Esophagus mucosa (tissue), 1 donor: ENCODE data around the gene ANKRD11. TPM values are rescaled to one million over a fixed set of nuclear protein-coding genes. Genes with fewer than 3 reads are reported as not detected.
"Not testable (repeated sequence)": the region's sequence is repeated elsewhere in the genome, so short reads cannot be mapped to it uniquely, and the experiment has no call there.

Experiments used
- ATAC-seq: fragments of 200-7000 bp; cut with Tn5 transposase; one replicate; pipeline ENCODE4 v1.9.1; 2020
- total RNA-seq: library from RNA; stranded (reverse); gene quantifications from one replicate; pipeline ENCODE4 v1.2.4, GENCODE V29; 2023
- donor health status: DM: yes; HTN: yes; CAD: no.

The ANKRD11 gene
- total RNA-seq, 1 donor from 2014 or later = 81.1 TPM

- peak; percentile 37 for ATAC-seq
These were observed 176.0 kb downstream of the ANKRD11 start for GRCh38 chr16:89314357-89314756.

GRCh38 chr16:89313583-89313982 is 176.8 kb downstream of the ANKRD11 start:
- no peak for ATAC-seq

- no peak for ATAC-seq
These were observed 177.6 kb downstream of the ANKRD11 start for GRCh38 chr16:89312598-89313299.

GRCh38 chr16:89312194-89312593 is 178.2 kb downstream of the ANKRD11 start:
- ATAC-seq = peak; percentile 47

GRCh38 chr16:89311636-89312035 is 178.7 kb downstream of the ANKRD11 start:
- no peak for ATAC-seq

GRCh38 chr16:89309438-89310122 is 180.8 kb downstream of the ANKRD11 start:
- no peak for ATAC-seq

- ATAC-seq = no peak
These were observed 181.7 kb downstream of the ANKRD11 start for GRCh38 chr16:89308391-89309333.

- no peak for ATAC-seq
These were observed 182.9 kb downstream of the ANKRD11 start for GRCh38 chr16:89307421-89307805.

- ATAC-seq = not testable (repeated sequence)
These were observed 183.6 kb downstream of the ANKRD11 start for GRCh38 chr16:89306457-89307420.

GRCh38 chr16:89304941-89305705 is 185.2 kb downstream of the ANKRD11 start:
- ATAC-seq = no peak

GRCh38 chr16:89304181-89304851 is 186.0 kb downstream of the ANKRD11 start:
- ATAC-seq = no peak

GRCh38 chr16:89303617-89304016 is 186.7 kb downstream of the ANKRD11 start:
- no peak for ATAC-seq

- ATAC-seq = no peak
These were observed 189.4 kb downstream of the ANKRD11 start for GRCh38 chr16:89300976-89301360.

GRCh38 chr16:89300311-89300975 is 189.9 kb downstream of the ANKRD11 start:
- ATAC-seq = no peak

GRCh38 chr16:89299357-89300111 is 190.8 kb downstream of the ANKRD11 start:
- ATAC-seq = not testable (repeated sequence)

- no peak for ATAC-seq
These were observed 191.6 kb downstream of the ANKRD11 start for GRCh38 chr16:89298623-89299225.

- peak; percentile 78 for ATAC-seq
These were observed 192.3 kb downstream of the ANKRD11 start for GRCh38 chr16:89297910-89298545.
